IMR-90 (cell line): Measurements from ENCODE around the gene PAPPA. TPM values are rescaled to one million over a fixed set of nuclear protein-coding genes. Genes with fewer than 3 reads are reported as not detected.

Experiments
- ATAC-seq: fragments of 200-7000 bp; cut with Tn5 transposase; 2 replicates; pipeline ENCODE4 v1.9.1; 2020; ENCODE audit warnings: low read depth, mild to moderate bottlenecking, moderate library complexity
- BruUV-seq: library from RNA; stranded (reverse); fragments of 400-500 nt; replicated peaks from 2 replicates; lab custom pipeline; 2021; lab: Mats Ljungman, UMichigan
- CTCF ChIA-PET: fragments of 300-600 bp; formaldehyde crosslinking; extraction: SDS; loops from one replicate; lab custom pipeline; 2021; ENCODE audit warnings: antibody characterized with exemption; lab: Yijun Ruan, JAX
- POLR2A ChIA-PET: fragments of 300-600 bp; sonication (Branson Sonifier 250); formaldehyde crosslinking; loops from one replicate; lab custom pipeline; 2022; ENCODE audit warnings: antibody characterized with exemption; ENCODE audit not compliant: unreplicated experiment; lab: Charles Lee
- DNase-seq: peaks from one replicate; pipeline ENCODE4 v3.0.0; 2013
- H2AFZ ChIP-seq: replicated peaks from 2 replicates; pipeline ENCODE3; 2013; ENCODE audit warnings: low read length, mild to moderate bottlenecking; ENCODE audit not compliant: poor library complexity
- H2AK5ac ChIP-seq: 2 replicates; pipeline ENCODE4 v1.6.1; 2013; ENCODE audit warnings: low read depth, low read length, inconsistent platforms
- H2AK9ac ChIP-seq: replicated peaks from 2 replicates; pipeline ENCODE3; 2013; ENCODE audit warnings: mild to moderate bottlenecking, low read depth, low read length, moderate library complexity; ENCODE audit not compliant: poor library complexity
- H2BK120ac ChIP-seq: 2 replicates; pipeline ENCODE4 v1.6.1; 2013; ENCODE audit warnings: low read depth, low read length, inconsistent platforms
- H2BK15ac ChIP-seq: 3 replicates; pipeline ENCODE4 v1.6.1; 2013; ENCODE audit warnings: low read depth, low read length, inconsistent platforms
- H2BK20ac ChIP-seq: 2 replicates; pipeline ENCODE4 v1.6.1; 2013; ENCODE audit warnings: low read depth, mild to moderate bottlenecking, inconsistent platforms, low read length, moderate library complexity
- H2BK5ac ChIP-seq: 2 replicates; pipeline ENCODE4 v1.6.1; 2013; ENCODE audit warnings: mild to moderate bottlenecking, low read depth, low read length, inconsistent platforms; ENCODE audit not compliant: poor library complexity, severe bottlenecking
- H3K14ac ChIP-seq: replicated peaks from 2 replicates; pipeline ENCODE4 v1.6.1; 2013; ENCODE audit warnings: low read depth, low read length, inconsistent platforms
- H3K18ac ChIP-seq: 2 replicates; pipeline ENCODE4 v1.6.1; 2013; ENCODE audit warnings: low read depth, low read length, control low read depth
- H3K23ac ChIP-seq: 2 replicates; pipeline ENCODE4 v1.6.1; 2013; ENCODE audit warnings: low read depth, low read length, inconsistent platforms
- H3K27ac ChIP-seq: 2 replicates; pipeline ENCODE4 v1.5.1; 2013; ENCODE audit warnings: mild to moderate bottlenecking, control low read depth, low read length; ENCODE audit not compliant: insufficient read depth
- H3K27me3 ChIP-seq: 2 replicates; pipeline ENCODE4 v1.6.1; 2013; ENCODE audit warnings: low read length; ENCODE audit not compliant: control insufficient read depth, insufficient read depth
- H3K36me3 ChIP-seq: 2 replicates; pipeline ENCODE4 v1.6.1; 2013; ENCODE audit warnings: low read length, mixed read lengths; ENCODE audit not compliant: control insufficient read depth, insufficient read depth
- H3K4ac ChIP-seq: 2 replicates; pipeline ENCODE4 v1.6.1; 2013; ENCODE audit warnings: low read depth, low read length, inconsistent platforms
- H3K4me1 ChIP-seq: 2 replicates; pipeline ENCODE4 v1.6.1; 2013; ENCODE audit warnings: low read length, mixed read lengths; ENCODE audit not compliant: control insufficient read depth, insufficient read depth
- H3K4me2 ChIP-seq: 2 replicates; pipeline ENCODE4 v1.6.1; 2013; ENCODE audit warnings: low read depth, mild to moderate bottlenecking, control low read depth, low read length, moderate library complexity
- H3K4me3 ChIP-seq: 2 replicates; pipeline ENCODE4 v1.5.1; 2013; ENCODE audit warnings: low read depth, mild to moderate bottlenecking, control low read depth, low read length, moderate library complexity; ENCODE audit not compliant: insufficient read depth
- H3K56ac ChIP-seq: 2 replicates; pipeline ENCODE4 v1.6.1; 2013; ENCODE audit warnings: low read length, inconsistent platforms; ENCODE audit not compliant: insufficient read depth; ENCODE audit errors: extremely low read depth
- H3K79me1 ChIP-seq, 2 experiments: 2 replicates each; pipeline ENCODE4 v1.6.1; 2013; ENCODE audit warnings: low read length in 2 of 2, inconsistent platforms in 1 of 2, low read depth in 1 of 2
- H3K9ac ChIP-seq: 2 replicates; pipeline ENCODE4 v1.6.1; 2013; ENCODE audit warnings: low read depth, low read length, control low read depth
- H3K9me1 ChIP-seq: 2 replicates; pipeline ENCODE4 v1.6.1; 2013; ENCODE audit warnings: low read length, inconsistent platforms; ENCODE audit not compliant: insufficient read depth
- H3K9me3 ChIP-seq: 2 replicates; pipeline ENCODE4 v1.6.1; 2013; ENCODE audit warnings: low read length; ENCODE audit not compliant: control insufficient read depth, insufficient read depth
- H4K20me1 ChIP-seq: 2 replicates; pipeline ENCODE4 v1.6.1; 2013; ENCODE audit warnings: low read length, inconsistent platforms; ENCODE audit not compliant: insufficient read depth
- H4K5ac ChIP-seq: 2 replicates; pipeline ENCODE4 v1.6.1; 2013; ENCODE audit warnings: mild to moderate bottlenecking, low read depth, low read length, control low read depth
- H4K8ac ChIP-seq, 2 experiments: 2 replicates each; pipeline ENCODE4 v1.6.1; 2013; ENCODE audit warnings: low read depth in 2 of 2, low read length in 2 of 2, control low read depth in 1 of 2, inconsistent platforms in 1 of 2
- H4K91ac ChIP-seq: 2 replicates; pipeline ENCODE4 v1.6.1; 2013; ENCODE audit warnings: low read depth, low read length, inconsistent platforms; ENCODE audit not compliant: insufficient read depth
- BHLHE40 ChIP-seq: fragments of 150-350 bp; IDR thresholded peaks from 2 replicates; pipeline ENCODE4 v1.6.1; 2016; ENCODE audit warnings: mild to moderate bottlenecking, low read depth, low read length
- CEBPB ChIP-seq: IDR thresholded peaks from 2 replicates; pipeline ENCODE4 v1.6.1; 2012; ENCODE audit warnings: low read depth, low read length, improper control_type of control experiment
- CHD1 ChIP-seq: IDR thresholded peaks from 2 replicates; pipeline ENCODE4 v1.6.1; 2012; ENCODE audit warnings: low read depth, low read length, improper control_type of control experiment
- ELK1 ChIP-seq: fragments of 150-350 bp; IDR thresholded peaks from 2 replicates; pipeline ENCODE4 v1.6.1; 2016; ENCODE audit warnings: low read depth, mild to moderate bottlenecking, low read length, moderate library complexity, borderline replicate concordance
- FOS ChIP-seq: fragments of 150-350 bp; IDR thresholded peaks from 2 replicates; pipeline ENCODE4 v1.6.1; 2016; ENCODE audit warnings: low read depth, low read length
- MAFK ChIP-seq: IDR thresholded peaks from 2 replicates; pipeline ENCODE4 v1.6.1; 2012; ENCODE audit warnings: low read depth, low read length, improper control_type of control experiment
- MAZ ChIP-seq: IDR thresholded peaks from 2 replicates; pipeline ENCODE4 v1.6.1; 2012; ENCODE audit warnings: low read depth, mild to moderate bottlenecking, low read length, improper control_type of control experiment, moderate library complexity, borderline replicate concordance
- MXI1 ChIP-seq: IDR thresholded peaks from 2 replicates; pipeline ENCODE4 v1.6.1; 2012; ENCODE audit warnings: low read depth, mild to moderate bottlenecking, low read length, moderate library complexity, borderline replicate concordance
- NFE2L2 ChIP-seq: fragments of 150-350 bp; IDR thresholded peaks from 2 replicates; pipeline ENCODE4 v1.6.1; 2016; ENCODE audit warnings: low read depth, mild to moderate bottlenecking, low read length
- POLR2A ChIP-seq: IDR thresholded peaks from 2 replicates; pipeline ENCODE4 v1.6.1; 2012; ENCODE audit warnings: mild to moderate bottlenecking, low read depth, low read length
- RAD21 ChIP-seq: IDR thresholded peaks from 2 replicates; pipeline ENCODE4 v1.6.1; 2012; ENCODE audit warnings: low read length, improper control_type of control experiment
- RFX5 ChIP-seq: IDR thresholded peaks from 2 replicates; pipeline ENCODE4 v1.8.0; 2012; ENCODE audit warnings: low read depth, mild to moderate bottlenecking, low read length, moderate library complexity
- dilution Hi-C: fragments of 300-500 bp; cut with HindIII; formaldehyde crosslinking; loops from one replicate; pipeline ENCODE4 v1.14.3; 2018; ENCODE audit warnings: low sequenced_read_pairs; ENCODE audit not compliant: unreplicated experiment
- in situ Hi-C: fragments of 300-500 bp; cut with MboI; formaldehyde crosslinking; loops from 3 replicates; pipeline ENCODE4 v1.14.3; 2019; ENCODE audit warnings: low sequenced_read_pairs, inconsistent platforms, mixed read lengths
- intact Hi-C: fragments of 100-400 bp; cut with micrococcal nuclease; formaldehyde crosslinking; loops from 2 replicates; pipeline ENCODE4 v1.10.0; 2022
- polyA plus RNA-seq, 3 experiments: library from polyadenylated mRNA; depleted of rRNA; stranded (reverse); fragments of >200 nt; gene quantifications; 2 replicates each; pipeline ENCODE4 v1.2.3, GENCODE V29; 2012; ENCODE audit warnings: low replicate concordance in 1 of 3
- total RNA-seq: library from RNA; depleted of rRNA; stranded (reverse); fragments of >200 nt; gene quantifications from 2 replicates; pipeline ENCODE4 v1.2.3, GENCODE V29; 2012
- TF ChIP-seq, protein P1 (sequence below): fragments of 150-350 bp; IDR thresholded peaks from 2 replicates; pipeline ENCODE4 v1.6.1; 2017; ENCODE audit warnings: mild to moderate bottlenecking, antibody characterized with exemption, low read length, low read depth
- TF ChIP-seq, protein P2 (sequence below): conservative IDR thresholded peaks from 2 replicates; pipeline ENCODE4 v1.5.1; 2012; ENCODE audit warnings: mild to moderate bottlenecking, low read depth, low read length, improper control_type of control experiment

The PAPPA gene
- total and polyA plus RNA-seq, 2 of the 4 experiments (the other 2 are of a cell fraction) = 8.3 to 12.4 TPM

GRCh38 chr9:116403171-116403570 is 249.6 kb downstream of the PAPPA start:
- ChIA-PET POLR2A (no interaction called here), CTCF (interaction anchor here (0.6 to 1.1 kb wide), 2 partner anchors 10 to 903 kb away, joined by 3 to 4 read pairs; no protein-coding TSS in a partner anchor)
- no peaks in the 10 kb centered on the region for H3K4me1 ChIP-seq
- no peak overlapping the region for H3K4ac ChIP-seq
- H3K9me1 ChIP-seq = no peaks in the 10 kb centered on the region
- DNase-seq (no peak), ATAC-seq (no peak)
- H2AK5ac ChIP-seq = no peak overlapping the region
- no peak overlapping the region for H2BK5ac ChIP-seq
- no peak overlapping the region for H2BK15ac ChIP-seq
- H3K56ac ChIP-seq = no peak overlapping the region
- H4K8ac ChIP-seq = no peak overlapping the region
- H3K4me3 ChIP-seq = no peak overlapping the region
- intact Hi-C loops = loop anchor here (10.0 kb wide), 1 partner anchor 252 kb away; no protein-coding TSS in a partner anchor
- H3K27ac ChIP-seq = no peak overlapping the region
- no peak overlapping the region for H3K14ac ChIP-seq
- H3K4me2 ChIP-seq = no peak overlapping the region
- TF ChIP-seq RAD21 (no peak), CEBPB (no peak), RFX5 (no peak), BHLHE40 (no peak), MAFK (no peak), ELK1 (no peak), MAZ (no peak), POLR2A (no peak), NFE2L2 (no peak), CHD1 (no peak), MXI1 (no peak), FOS (no peak)
- TF ChIP-seq, protein P1, sequence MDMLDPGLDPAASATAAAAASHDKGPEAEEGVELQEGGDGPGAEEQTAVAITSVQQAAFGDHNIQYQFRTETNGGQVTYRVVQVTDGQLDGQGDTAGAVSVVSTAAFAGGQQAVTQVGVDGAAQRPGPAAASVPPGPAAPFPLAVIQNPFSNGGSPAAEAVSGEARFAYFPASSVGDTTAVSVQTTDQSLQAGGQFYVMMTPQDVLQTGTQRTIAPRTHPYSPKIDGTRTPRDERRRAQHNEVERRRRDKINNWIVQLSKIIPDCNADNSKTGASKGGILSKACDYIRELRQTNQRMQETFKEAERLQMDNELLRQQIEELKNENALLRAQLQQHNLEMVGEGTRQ = no peak
- TF ChIP-seq, protein P2, sequence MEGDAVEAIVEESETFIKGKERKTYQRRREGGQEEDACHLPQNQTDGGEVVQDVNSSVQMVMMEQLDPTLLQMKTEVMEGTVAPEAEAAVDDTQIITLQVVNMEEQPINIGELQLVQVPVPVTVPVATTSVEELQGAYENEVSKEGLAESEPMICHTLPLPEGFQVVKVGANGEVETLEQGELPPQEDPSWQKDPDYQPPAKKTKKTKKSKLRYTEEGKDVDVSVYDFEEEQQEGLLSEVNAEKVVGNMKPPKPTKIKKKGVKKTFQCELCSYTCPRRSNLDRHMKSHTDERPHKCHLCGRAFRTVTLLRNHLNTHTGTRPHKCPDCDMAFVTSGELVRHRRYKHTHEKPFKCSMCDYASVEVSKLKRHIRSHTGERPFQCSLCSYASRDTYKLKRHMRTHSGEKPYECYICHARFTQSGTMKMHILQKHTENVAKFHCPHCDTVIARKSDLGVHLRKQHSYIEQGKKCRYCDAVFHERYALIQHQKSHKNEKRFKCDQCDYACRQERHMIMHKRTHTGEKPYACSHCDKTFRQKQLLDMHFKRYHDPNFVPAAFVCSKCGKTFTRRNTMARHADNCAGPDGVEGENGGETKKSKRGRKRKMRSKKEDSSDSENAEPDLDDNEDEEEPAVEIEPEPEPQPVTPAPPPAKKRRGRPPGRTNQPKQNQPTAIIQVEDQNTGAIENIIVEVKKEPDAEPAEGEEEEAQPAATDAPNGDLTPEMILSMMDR = no peak
- H3K79me1 ChIP-seq = no peaks in the 10 kb centered on the region
- H4K5ac ChIP-seq = no peak overlapping the region
- no peak overlapping the region for H4K91ac ChIP-seq
- H3K9ac ChIP-seq = no peak overlapping the region
- H3K36me3 ChIP-seq = peaks cover 9% of the 10 kb centered on the region
- in situ Hi-C loops = no loop called here
- no peak overlapping the region for H2BK20ac ChIP-seq
- no peaks in the 10 kb centered on the region for H4K20me1 ChIP-seq
- no peak overlapping the region for H3K18ac ChIP-seq
- H3K27me3 ChIP-seq = no peaks in the 10 kb centered on the region
- no TSS peak for BruUV-seq
- no peak overlapping the region for H3K23ac ChIP-seq
- H2AK9ac ChIP-seq = no peak overlapping the region
- no peak overlapping the region for H2BK120ac ChIP-seq
- no peak overlapping the region for H2AFZ ChIP-seq
- dilution Hi-C loops = no loop called here
- no peaks in the 10 kb centered on the region for H3K9me3 ChIP-seq
